ENCODE results near the gene FUT7.
A peak's percentile ranks its signal among the peaks of the same experiment; 100 is the strongest.

Gene FUT7

GRCh38 chr9:136995772-136996311, 36.0 kb downstream of the FUT7 start:
- Histone ChIP-seq H3K27ac (ENCODE audit: low read length) (no peak overlapping the region), H3K9me3 (ENCODE audit: control insufficient read depth in 2 of 2, low read length in 2 of 2) (no peaks in the 10 kb centered on the region), H3K9ac (ENCODE audit: low read length in 2 of 2) (no peak overlapping the region), H3K4me3 (ENCODE audit: low read length in 2 of 2) (no peak overlapping the region), H3K27me3 (ENCODE audit: control insufficient read depth in 1 of 2, insufficient read depth in 2 of 2, low read length in 2 of 2) (peaks cover 11 to 34% of the 10 kb centered on the region in 2 donors), H3K4me1 (ENCODE audit: control insufficient read depth, insufficient read depth, low read length) (peaks cover 41% of the 10 kb centered on the region), H3K36me3 (ENCODE audit: control insufficient read depth in 2 of 2, insufficient read depth in 2 of 2, low read length in 2 of 2) (peaks cover 0 to 2% of the 10 kb centered on the region in 2 donors)

- peaks cover 0 to 4% of the 10 kb centered on the region in 2 donors for H3K9me3 ChIP-seq (ENCODE audit: control insufficient read depth in 2 of 2, low read length in 2 of 2)
- no peak overlapping the region for H3K27ac ChIP-seq (ENCODE audit: low read length)
- H3K9ac ChIP-seq (ENCODE audit: low read length in 2 of 2) = no peak overlapping the region
- peaks cover 0 to 2% of the 10 kb centered on the region in 2 donors for H3K36me3 ChIP-seq (ENCODE audit: control insufficient read depth in 2 of 2, insufficient read depth in 2 of 2, low read length in 2 of 2)
- peaks cover 11 to 34% of the 10 kb centered on the region in 2 donors for H3K27me3 ChIP-seq (ENCODE audit: control insufficient read depth in 1 of 2, insufficient read depth in 2 of 2, low read length in 2 of 2)
- peaks cover 41% of the 10 kb centered on the region for H3K4me1 ChIP-seq (ENCODE audit: control insufficient read depth, insufficient read depth, low read length)
- H3K4me3 ChIP-seq (ENCODE audit: low read length in 2 of 2) = no peak overlapping the region
These were observed 36.5 kb downstream of the FUT7 start for GRCh38 chr9:136995362-136995761.

GRCh38 chr9:136994888-136995230, 37.0 kb downstream of the FUT7 start:
- Histone ChIP-seq H3K27ac (ENCODE audit: low read length) (no peak overlapping the region), H3K27me3 (ENCODE audit: control insufficient read depth in 1 of 2, insufficient read depth in 2 of 2, low read length in 2 of 2) (peaks cover 11 to 34% of the 10 kb centered on the region in 2 donors), H3K36me3 (ENCODE audit: control insufficient read depth in 2 of 2, insufficient read depth in 2 of 2, low read length in 2 of 2) (peaks cover 0 to 2% of the 10 kb centered on the region in 2 donors), H3K4me3 (ENCODE audit: low read length in 2 of 2) (no peak overlapping the region), H3K4me1 (ENCODE audit: control insufficient read depth, insufficient read depth, low read length) (peaks cover 41% of the 10 kb centered on the region), H3K9me3 (ENCODE audit: control insufficient read depth in 2 of 2, low read length in 2 of 2) (peaks cover 0 to 4% of the 10 kb centered on the region in 2 donors), H3K9ac (ENCODE audit: low read length in 2 of 2) (no peak overlapping the region)

GRCh38 chr9:136994180-136994887, 37.6 kb downstream of the FUT7 start:
- Histone ChIP-seq H3K27me3 (ENCODE audit: control insufficient read depth in 1 of 2, insufficient read depth in 2 of 2, low read length in 2 of 2) (peaks cover 11 to 34% of the 10 kb centered on the region in 2 donors), H3K27ac (ENCODE audit: low read length) (no peak overlapping the region), H3K4me1 (ENCODE audit: control insufficient read depth, insufficient read depth, low read length) (peaks cover 41% of the 10 kb centered on the region), H3K9me3 (ENCODE audit: control insufficient read depth in 2 of 2, low read length in 2 of 2) (peaks cover 0 to 4% of the 10 kb centered on the region in 2 donors), H3K4me3 (ENCODE audit: low read length in 2 of 2) (no peak overlapping the region), H3K9ac (ENCODE audit: low read length in 2 of 2) (no peak overlapping the region), H3K36me3 (ENCODE audit: control insufficient read depth in 2 of 2, insufficient read depth in 2 of 2, low read length in 2 of 2) (peaks cover 0 to 2% of the 10 kb centered on the region in 2 donors)

- Histone ChIP-seq H3K9me3 (ENCODE audit: control insufficient read depth in 2 of 2, low read length in 2 of 2) (peaks cover 0 to 4% of the 10 kb centered on the region in 2 donors), H3K36me3 (ENCODE audit: control insufficient read depth in 2 of 2, insufficient read depth in 2 of 2, low read length in 2 of 2) (peaks cover 0 to 2% of the 10 kb centered on the region in 2 donors), H3K9ac (ENCODE audit: low read length in 2 of 2) (peak overlapping the region; percentile 54 to 69), H3K4me1 (ENCODE audit: control insufficient read depth, insufficient read depth, low read length) (peaks cover 41% of the 10 kb centered on the region), H3K27me3 (ENCODE audit: control insufficient read depth in 1 of 2, insufficient read depth in 2 of 2, low read length in 2 of 2) (peaks cover 9 to 28% of the 10 kb centered on the region in 2 donors), H3K27ac (ENCODE audit: low read length) (no peak overlapping the region), H3K4me3 (ENCODE audit: low read length in 2 of 2) (peak overlapping the region; percentile 84 to 85)
These were observed 39.0 kb downstream of the FUT7 start for GRCh38 chr9:136992819-136993369.

- peaks cover 37% of the 10 kb centered on the region for H3K4me1 ChIP-seq (ENCODE audit: control insufficient read depth, insufficient read depth, low read length)
- peaks cover 0 to 2% of the 10 kb centered on the region in 2 donors for H3K36me3 ChIP-seq (ENCODE audit: control insufficient read depth in 2 of 2, insufficient read depth in 2 of 2, low read length in 2 of 2)
- peak within 1 kb of the TSS; percentile 54 to 69 for H3K9ac ChIP-seq (ENCODE audit: low read length in 2 of 2)
- H3K27ac ChIP-seq (ENCODE audit: low read length) = no peak within 1 kb of the TSS
- H3K4me3 ChIP-seq (ENCODE audit: low read length in 2 of 2) = peak within 1 kb of the TSS; percentile 84 to 85
- peaks cover 9 to 24% of the 10 kb centered on the region in 2 donors for H3K27me3 ChIP-seq (ENCODE audit: control insufficient read depth in 1 of 2, insufficient read depth in 2 of 2, low read length in 2 of 2)
- peaks cover 0 to 4% of the 10 kb centered on the region in 2 donors for H3K9me3 ChIP-seq (ENCODE audit: control insufficient read depth in 2 of 2, low read length in 2 of 2)
These were observed 39.7 kb downstream of the FUT7 start, which contains the start of gene PAXX for GRCh38 chr9:136991993-136992818. TSS of gene PAXX (plus strand) at chr9:136992422. CDS start at chr9:136992444, 22 bp downstream.

- peaks cover 0 to 2% of the 10 kb centered on the region in 2 donors for H3K36me3 ChIP-seq (ENCODE audit: control insufficient read depth in 2 of 2, insufficient read depth in 2 of 2, low read length in 2 of 2)
- H3K9me3 ChIP-seq (ENCODE audit: control insufficient read depth in 2 of 2, low read length in 2 of 2) = peaks cover 0 to 4% of the 10 kb centered on the region in 2 donors
- H3K4me1 ChIP-seq (ENCODE audit: control insufficient read depth, insufficient read depth, low read length) = peaks cover 24% of the 10 kb centered on the region
- H3K9ac ChIP-seq (ENCODE audit: low read length in 2 of 2) = no peak overlapping the region
- no peak overlapping the region for H3K27ac ChIP-seq (ENCODE audit: low read length)
- no peak overlapping the region for H3K4me3 ChIP-seq (ENCODE audit: low read length in 2 of 2)
- peaks cover 7 to 18% of the 10 kb centered on the region in 2 donors for H3K27me3 ChIP-seq (ENCODE audit: control insufficient read depth in 1 of 2, insufficient read depth in 2 of 2, low read length in 2 of 2)
These were observed 41.5 kb downstream of the FUT7 start for GRCh38 chr9:136990242-136990911.

GRCh38 chr9:136988872-136989271, 43.0 kb downstream of the FUT7 start:
- peaks cover 0 to 4% of the 10 kb centered on the region in 2 donors for H3K9me3 ChIP-seq (ENCODE audit: control insufficient read depth in 2 of 2, low read length in 2 of 2)
- H3K27me3 ChIP-seq (ENCODE audit: control insufficient read depth in 1 of 2, insufficient read depth in 2 of 2, low read length in 2 of 2) = peaks cover 11 to 20% of the 10 kb centered on the region in 2 donors
- H3K36me3 ChIP-seq (ENCODE audit: control insufficient read depth in 2 of 2, insufficient read depth in 2 of 2, low read length in 2 of 2) = peaks cover 0 to 2% of the 10 kb centered on the region in 2 donors
- H3K4me3 ChIP-seq (ENCODE audit: low read length in 2 of 2) = no peak overlapping the region
- H3K27ac ChIP-seq (ENCODE audit: low read length) = no peak overlapping the region
- no peak overlapping the region for H3K9ac ChIP-seq (ENCODE audit: low read length in 2 of 2)
- peaks cover 15% of the 10 kb centered on the region for H3K4me1 ChIP-seq (ENCODE audit: control insufficient read depth, insufficient read depth, low read length)

- Histone ChIP-seq H3K9ac (ENCODE audit: low read length in 2 of 2) (no peak overlapping the region), H3K4me1 (ENCODE audit: control insufficient read depth, insufficient read depth, low read length) (no peaks in the 10 kb centered on the region), H3K9me3 (ENCODE audit: control insufficient read depth in 2 of 2, low read length in 2 of 2) (peaks cover 0 to 4% of the 10 kb centered on the region in 2 donors), H3K4me3 (ENCODE audit: low read length in 2 of 2) (no peak overlapping the region), H3K36me3 (ENCODE audit: control insufficient read depth in 2 of 2, insufficient read depth in 2 of 2, low read length in 2 of 2) (no peaks in the 10 kb centered on the region), H3K27me3 (ENCODE audit: control insufficient read depth in 1 of 2, insufficient read depth in 2 of 2, low read length in 2 of 2) (peaks cover 17 to 25% of the 10 kb centered on the region in 2 donors), H3K27ac (ENCODE audit: low read length) (no peak overlapping the region)
These were observed 46.0 kb downstream of the FUT7 start for GRCh38 chr9:136985853-136986252.

- Histone ChIP-seq H3K36me3 (ENCODE audit: control insufficient read depth in 2 of 2, insufficient read depth in 2 of 2, low read length in 2 of 2) (no peaks in the 10 kb centered on the region), H3K9me3 (ENCODE audit: control insufficient read depth in 2 of 2, low read length in 2 of 2) (no peaks in the 10 kb centered on the region), H3K27ac (ENCODE audit: low read length) (no peak overlapping the region), H3K9ac (ENCODE audit: low read length in 2 of 2) (no peak overlapping the region), H3K27me3 (ENCODE audit: control insufficient read depth in 1 of 2, insufficient read depth in 2 of 2, low read length in 2 of 2) (peaks cover 21 to 25% of the 10 kb centered on the region in 2 donors), H3K4me3 (ENCODE audit: low read length in 2 of 2) (no peak overlapping the region), H3K4me1 (ENCODE audit: control insufficient read depth, insufficient read depth, low read length) (no peaks in the 10 kb centered on the region)
These were observed 46.8 kb downstream of the FUT7 start for GRCh38 chr9:136985027-136985602.
